ENCODE measurements around the gene TRIM26.

Gene TRIM26

DNA sequence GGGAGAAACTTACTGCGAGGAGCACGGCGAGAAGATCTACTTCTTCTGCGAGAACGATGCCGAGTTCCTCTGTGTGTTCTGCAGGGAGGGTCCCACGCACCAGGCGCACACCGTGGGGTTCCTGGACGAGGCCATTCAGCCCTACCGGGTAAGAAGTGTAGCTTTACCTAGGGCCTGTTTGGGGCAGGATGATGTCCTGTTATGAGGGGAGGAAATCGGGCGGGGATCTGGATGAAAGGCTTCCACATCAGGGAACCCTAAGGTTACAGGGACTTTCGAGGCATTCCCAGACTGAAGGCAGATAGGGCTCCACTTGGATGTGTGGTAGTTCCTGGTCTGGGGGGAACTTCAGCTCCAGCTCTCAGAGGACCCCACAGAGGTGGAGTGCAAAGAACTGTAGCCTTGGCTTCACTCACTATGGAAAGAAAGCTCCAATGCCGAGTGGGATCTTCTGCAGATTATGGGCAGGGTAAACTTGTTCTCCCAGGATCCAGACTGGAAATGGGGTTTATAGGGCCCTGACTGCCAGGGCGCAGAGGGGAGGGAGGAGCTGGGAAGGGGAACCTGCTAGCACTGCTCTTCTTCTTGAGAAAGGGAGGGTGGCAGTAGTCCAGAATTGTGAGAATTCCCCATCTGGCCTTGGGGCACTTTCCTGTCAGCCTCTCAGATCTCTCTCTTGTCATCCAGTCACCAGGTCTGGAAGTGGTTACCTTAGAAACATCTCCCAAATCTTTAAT is 49.1 kb downstream of the TRIM26 start:
- H3K4me3 ChIP-seq (ENCODE audit: low read depth, low read length) = no peak overlapping the region
- DNase-seq = no peak
- in situ Hi-C loops (cut with HindIII; ENCODE audit: low pct_ligation_motif_present, low sequenced_read_pairs) = no loop called here
- no peak overlapping the region for H3K27ac ChIP-seq
- TF ChIP-seq, protein P1, sequence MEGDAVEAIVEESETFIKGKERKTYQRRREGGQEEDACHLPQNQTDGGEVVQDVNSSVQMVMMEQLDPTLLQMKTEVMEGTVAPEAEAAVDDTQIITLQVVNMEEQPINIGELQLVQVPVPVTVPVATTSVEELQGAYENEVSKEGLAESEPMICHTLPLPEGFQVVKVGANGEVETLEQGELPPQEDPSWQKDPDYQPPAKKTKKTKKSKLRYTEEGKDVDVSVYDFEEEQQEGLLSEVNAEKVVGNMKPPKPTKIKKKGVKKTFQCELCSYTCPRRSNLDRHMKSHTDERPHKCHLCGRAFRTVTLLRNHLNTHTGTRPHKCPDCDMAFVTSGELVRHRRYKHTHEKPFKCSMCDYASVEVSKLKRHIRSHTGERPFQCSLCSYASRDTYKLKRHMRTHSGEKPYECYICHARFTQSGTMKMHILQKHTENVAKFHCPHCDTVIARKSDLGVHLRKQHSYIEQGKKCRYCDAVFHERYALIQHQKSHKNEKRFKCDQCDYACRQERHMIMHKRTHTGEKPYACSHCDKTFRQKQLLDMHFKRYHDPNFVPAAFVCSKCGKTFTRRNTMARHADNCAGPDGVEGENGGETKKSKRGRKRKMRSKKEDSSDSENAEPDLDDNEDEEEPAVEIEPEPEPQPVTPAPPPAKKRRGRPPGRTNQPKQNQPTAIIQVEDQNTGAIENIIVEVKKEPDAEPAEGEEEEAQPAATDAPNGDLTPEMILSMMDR (IDR thresholded peaks at IDR 0.05; ENCODE audit: low read depth, low read length, missing control alignments) = no peak
- H3K27me3 ChIP-seq (replicated peaks) = peaks cover 19% of the 10 kb centered on the region
- no peaks in the 10 kb centered on the region for H3K36me3 ChIP-seq (replicated peaks)

DNA sequence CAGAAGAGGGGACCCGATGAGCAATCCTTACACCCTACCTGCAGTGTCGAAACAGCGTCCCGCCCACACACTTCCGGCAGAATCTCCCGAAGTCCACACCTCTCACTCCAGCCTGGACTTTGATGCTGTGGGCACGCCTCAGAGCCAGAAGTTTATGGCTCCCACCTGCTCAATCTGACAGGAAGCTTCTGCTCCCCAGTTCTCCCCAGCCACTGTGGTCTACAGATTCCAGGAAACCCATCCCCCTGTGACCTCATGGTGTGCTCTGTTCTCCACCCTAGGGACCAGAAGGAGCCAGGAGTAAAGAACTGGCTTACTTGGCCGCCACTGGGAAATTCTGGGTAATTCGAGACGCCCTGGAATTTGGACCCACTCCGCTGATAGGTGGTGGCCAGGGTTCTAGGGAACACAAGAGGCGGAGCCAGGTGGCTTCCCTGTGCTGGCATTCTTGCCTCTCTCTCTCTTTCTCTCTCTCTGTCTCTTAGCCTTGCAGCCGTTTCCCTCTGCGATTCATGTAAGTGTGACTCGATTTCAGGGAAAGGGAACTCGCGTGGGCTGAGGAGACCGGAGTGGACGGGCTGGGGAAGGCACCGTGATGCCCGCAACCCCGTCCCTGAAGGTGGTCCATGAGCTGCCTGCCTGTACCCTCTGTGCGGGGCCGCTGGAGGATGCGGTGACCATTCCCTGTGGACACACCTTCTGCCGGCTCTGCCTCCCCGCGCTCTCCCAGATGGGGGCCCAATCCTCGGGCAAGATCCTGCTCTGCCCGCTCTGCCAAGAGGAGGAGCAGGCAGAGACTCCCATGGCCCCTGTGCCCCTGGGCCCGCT is 49.9 kb downstream of the TRIM26 start, which contains the start of gene TRIM15:
Gene TRIM15 (plus strand): TSS at position 457 of the 828 bp plus-strand sequence. CDS start 139 bp downstream, at position 596.
- no peak for DNase-seq
- in situ Hi-C loops (cut with HindIII; ENCODE audit: low pct_ligation_motif_present, low sequenced_read_pairs) = no loop called here
- TF ChIP-seq, protein P1 (IDR thresholded peaks at IDR 0.05; ENCODE audit: low read depth, low read length, missing control alignments) = no peak
- Histone ChIP-seq H3K4me3 (ENCODE audit: low read depth, low read length) (no peak within 1 kb of the TSS), H3K27me3 (replicated peaks) (peaks cover 14% of the 10 kb centered on the region), H3K36me3 (replicated peaks) (no peaks in the 10 kb centered on the region), H3K27ac (no peak within 1 kb of the TSS)

DNA sequence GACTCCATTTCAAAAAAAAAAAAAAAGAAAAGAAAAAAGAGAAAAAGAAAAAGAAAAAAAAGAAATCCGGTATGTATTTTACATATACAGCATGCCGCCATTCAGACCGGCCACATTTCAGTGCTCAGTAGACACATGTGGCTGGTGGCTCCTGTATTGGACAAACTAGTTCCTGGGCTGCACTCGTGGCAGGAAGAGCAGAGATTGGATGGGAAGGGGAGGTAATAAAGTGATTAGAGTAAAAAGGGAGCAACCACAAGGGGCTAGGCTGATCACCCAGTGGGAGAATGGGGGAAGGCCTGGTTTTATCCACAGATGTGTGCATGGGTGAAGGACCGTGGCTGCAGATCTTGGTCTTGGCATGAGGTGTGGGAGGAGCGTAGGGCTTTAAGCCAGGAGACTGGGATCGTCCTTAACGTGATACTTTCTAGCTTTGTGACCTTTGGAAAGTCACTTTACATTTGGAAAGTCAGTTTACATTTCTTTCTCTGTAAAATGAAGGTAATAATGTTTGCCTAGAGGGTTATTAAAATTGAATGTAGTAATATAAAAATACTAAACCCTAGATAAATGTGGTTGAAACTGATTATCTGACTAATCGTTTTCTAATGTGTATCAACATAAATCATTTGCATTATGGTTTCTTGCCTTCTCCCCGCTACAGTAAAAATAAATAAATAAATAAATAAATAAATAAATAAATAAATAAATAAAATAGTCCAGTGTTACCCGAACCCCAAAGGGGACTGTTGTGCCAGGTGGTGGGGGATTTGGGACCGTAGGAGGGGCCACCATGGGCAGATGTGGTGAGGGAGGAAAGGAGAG is 50.7 kb downstream of the TRIM26 start:
- Histone ChIP-seq H3K27ac (no peak overlapping the region), H3K4me3 (ENCODE audit: low read depth, low read length) (no peak overlapping the region), H3K27me3 (replicated peaks) (peaks cover 6% of the 10 kb centered on the region), H3K36me3 (replicated peaks) (no peaks in the 10 kb centered on the region)
- TF ChIP-seq, protein P1 (IDR thresholded peaks at IDR 0.05; ENCODE audit: low read depth, low read length, missing control alignments) = no peak
- no peak for DNase-seq
- in situ Hi-C loops (cut with HindIII; ENCODE audit: low pct_ligation_motif_present, low sequenced_read_pairs) = no loop called here

DNA sequence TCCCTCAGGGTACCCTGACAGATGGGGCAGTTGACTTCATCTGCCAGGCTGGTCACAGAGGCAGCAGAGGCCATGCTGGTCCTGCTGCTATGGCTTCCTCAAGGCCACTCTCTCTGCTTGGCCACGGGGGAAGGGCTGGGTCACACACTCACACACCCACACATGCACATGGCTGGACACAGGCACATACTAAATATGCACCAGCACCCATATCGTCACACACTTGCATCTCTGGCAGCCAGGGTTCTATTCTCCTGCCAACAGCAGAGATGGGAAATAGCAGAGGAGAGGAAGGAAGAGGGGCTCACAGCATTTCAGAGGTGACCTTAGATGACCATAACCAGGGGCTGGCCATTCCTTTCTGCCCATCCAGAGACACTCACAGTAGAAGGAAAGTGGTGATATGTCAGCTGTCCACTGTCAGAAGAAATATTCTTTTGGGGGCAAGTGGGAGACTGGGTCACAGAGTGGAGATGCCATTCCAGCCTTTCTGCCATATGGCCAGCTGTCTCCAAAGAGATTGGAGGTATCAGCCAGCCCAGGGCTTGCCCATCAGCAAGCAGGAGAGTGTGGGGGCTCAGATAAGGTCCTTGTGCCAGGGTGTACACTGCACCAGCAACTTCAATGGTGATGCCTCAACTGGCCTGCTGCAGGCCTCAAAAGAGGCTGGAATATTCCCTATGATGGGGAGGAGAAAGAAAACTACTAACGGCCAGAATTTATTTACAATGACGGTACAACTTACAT is 52.2 kb downstream of the TRIM26 start, which contains the start of gene TRIM10:
Gene TRIM10 (minus strand): TSS at position 427 of the 747 bp plus-strand sequence. CDS start 353 bp downstream, at position 74.
- Histone ChIP-seq H3K27me3 (replicated peaks) (no peaks in the 10 kb centered on the region), H3K27ac (no peak within 1 kb of the TSS), H3K4me3 (ENCODE audit: low read depth, low read length) (no peak within 1 kb of the TSS), H3K36me3 (replicated peaks) (no peaks in the 10 kb centered on the region)
- TF ChIP-seq, protein P1 (IDR thresholded peaks at IDR 0.05; ENCODE audit: low read depth, low read length, missing control alignments) = no peak
- no peak for DNase-seq
- in situ Hi-C loops (cut with HindIII; ENCODE audit: low pct_ligation_motif_present, low sequenced_read_pairs) = no loop called here
